HepG2 (cell line): ENCODE data around the gene SCAMP3. TPM values are rescaled to one million over a fixed set of nuclear protein-coding genes. Genes with fewer than 3 reads are reported as not detected.

Source experiments
- AGO1 ChIP-seq: fragments of 200-400 bp; formaldehyde crosslinking; IDR thresholded peaks from 2 replicates; pipeline ENCODE4 v1.6.1; 2017; ENCODE audit warnings: mild to moderate bottlenecking, low read depth, low read length, moderate library complexity; ENCODE audit not compliant: poor library complexity, severe bottlenecking
- BHLHE40 ChIP-seq: IDR thresholded peaks from 2 replicates; pipeline ENCODE4 v1.6.1; 2011; ENCODE audit warnings: low read length, improper control_type of control experiment
- HBP1 ChIP-seq: IDR thresholded peaks from 2 replicates; pipeline ENCODE4 v1.6.1; 2016; ENCODE audit warnings: low read depth, control low read depth
- HNF1B ChIP-seq: sonication (generic); formaldehyde crosslinking; IDR thresholded peaks from 2 replicates; pipeline ENCODE4 v1.5.1; 2020; ENCODE audit warnings: mild to moderate bottlenecking, moderate library complexity, missing genetic modification reagents
- HOXA3 ChIP-seq: sonication (generic); formaldehyde crosslinking; IDR thresholded peaks from 2 replicates; pipeline ENCODE4 v1.5.0; 2020; ENCODE audit warnings: missing genetic modification reagents
- KAT8 ChIP-seq: IDR thresholded peaks from 2 replicates; pipeline ENCODE4 v1.6.1; 2016; ENCODE audit warnings: missing genetic modification reagents, missing compliant biosample characterization
- KLF16 ChIP-seq, 2 experiments: sonication (generic) in 1 of 2; formaldehyde crosslinking in 1 of 2; IDR thresholded peaks; 2 replicates each; pipeline versions ENCODE4 v1.6.1 to v1.8.0; 2016 to 2023; ENCODE audit warnings: missing genetic modification reagents in 2 of 2, missing compliant biosample characterization in 1 of 2
- MBNL3 ChIP-seq: fragments of 250-450 bp; sonication (Bioruptor Pico); conservative IDR thresholded peaks from 2 replicates; pipeline ENCODE4 v1.8.0; 2022; ENCODE audit warnings: mild to moderate bottlenecking, inconsistent platforms
- NFE2L1 ChIP-seq: sonication (generic); formaldehyde crosslinking; IDR thresholded peaks from 2 replicates; pipeline ENCODE4 v1.4.0; 2020; ENCODE audit warnings: missing genetic modification reagents, mild to moderate bottlenecking, borderline replicate concordance
- POLR2AphosphoS2 ChIP-seq: IDR thresholded peaks from 2 replicates; pipeline ENCODE4 v1.6.1; 2011; ENCODE audit warnings: low read depth, low read length, improper control_type of control experiment
- RBAK ChIP-seq: sonication (generic); formaldehyde crosslinking; IDR thresholded peaks from 2 replicates; pipeline ENCODE4 v1.5.1; 2020; ENCODE audit warnings: mild to moderate bottlenecking, missing genetic modification reagents
- REL ChIP-seq: sonication (generic); formaldehyde crosslinking; conservative IDR thresholded peaks from 2 replicates; pipeline ENCODE4 v1.8.0; 2022; ENCODE audit warnings: mild to moderate bottlenecking, missing genetic modification reagents, moderate library complexity
- RFX3 ChIP-seq: IDR thresholded peaks from 2 replicates; pipeline ENCODE4 v1.6.1; 2016; ENCODE audit warnings: missing biosample characterization, missing genetic modification reagents
- SATB2 ChIP-seq: sonication (generic); formaldehyde crosslinking; IDR thresholded peaks from 2 replicates; pipeline ENCODE4 v1.5.0; 2020; ENCODE audit warnings: missing genetic modification reagents
- SP5 ChIP-seq: IDR thresholded peaks from 2 replicates; pipeline ENCODE4 v1.6.1; 2016; ENCODE audit warnings: low read depth, borderline replicate concordance
- TIGD3 ChIP-seq: sonication (generic); formaldehyde crosslinking; IDR thresholded peaks from 2 replicates; pipeline ENCODE4 v1.5.1; 2020; ENCODE audit warnings: mild to moderate bottlenecking, missing genetic modification reagents, borderline replicate concordance
- U2AF1 ChIP-seq: fragments of 200-400 bp; formaldehyde crosslinking; optimal IDR thresholded peaks from 2 replicates; pipeline ENCODE3; 2017; ENCODE audit warnings: mild to moderate bottlenecking, low read depth, low read length
- ZBTB37 ChIP-seq: sonication (generic); formaldehyde crosslinking; IDR thresholded peaks from 2 replicates; pipeline ENCODE4 v1.4.0; 2020; ENCODE audit warnings: mild to moderate bottlenecking, missing genetic modification reagents
- ZFP1 ChIP-seq: IDR thresholded peaks from 2 replicates; pipeline ENCODE4 v1.6.1; 2016
- ZNF232 ChIP-seq: sonication (generic); formaldehyde crosslinking; IDR thresholded peaks from 2 replicates; pipeline ENCODE4 v1.4.0; 2020; ENCODE audit warnings: missing genetic modification reagents, borderline replicate concordance
- ZNF350 ChIP-seq: sonication (generic); formaldehyde crosslinking; IDR thresholded peaks from 2 replicates; pipeline ENCODE4 v1.4.0; 2020; ENCODE audit warnings: mild to moderate bottlenecking, low read depth, missing genetic modification reagents, borderline replicate concordance
- ZNF430 ChIP-seq: sonication (generic); formaldehyde crosslinking; IDR thresholded peaks from 2 replicates; pipeline ENCODE4 v1.9.0; 2021; ENCODE audit warnings: mild to moderate bottlenecking, missing genetic modification reagents
- ZNF546 ChIP-seq: sonication (generic); formaldehyde crosslinking; conservative IDR thresholded peaks from 2 replicates; pipeline ENCODE4 v1.8.1; 2023; ENCODE audit warnings: mild to moderate bottlenecking, missing genetic modification reagents
- ZNF737 ChIP-seq: sonication (generic); formaldehyde crosslinking; IDR thresholded peaks from 2 replicates; pipeline ENCODE4 v1.5.0; 2020; ENCODE audit warnings: missing genetic modification reagents, mild to moderate bottlenecking, borderline replicate concordance
- ZNF788 ChIP-seq: sonication (generic); formaldehyde crosslinking; IDR thresholded peaks from 2 replicates; pipeline ENCODE4 v1.5.0; 2020; ENCODE audit warnings: mild to moderate bottlenecking, missing genetic modification reagents, borderline replicate concordance
- polyA plus RNA-seq, 8 experiments: library from polyadenylated mRNA; depleted of rRNA in 3 of 8; stranded (reverse) in 7 of 8; unstranded in 1 of 8; fragments of >200 nt; fragmentation: Illumina TruSeq in 4 of 8; extraction: Trizol in 4 of 8; gene quantifications; 2 replicates each; pipeline versions ENCODE4 v1.2.1 to v1.2.3, GENCODE V29; 2011 to 2016; ENCODE audit warnings: low read depth in 4 of 8, missing spikeins in 1 of 8, mixed read lengths in 1 of 8; ENCODE audit not compliant: insufficient read depth in 1 of 8
- total RNA-seq, 5 experiments: library from RNA; depleted of rRNA; stranded (reverse); fragments of >200 nt; fragmentation: Illumina TruSeq; extraction: Trizol; gene quantifications; 2 replicates each; pipeline ENCODE4 v1.2.3, GENCODE V29; 2016; ENCODE audit warnings: low read depth in 1 of 5

Gene SCAMP3
- total and polyA plus RNA-seq, 2 of the 13 experiments (the other 11 are each of a cell fraction or from before 2014, with no cell fraction given): 46.8 to 83.3 TPM

GRCh38 chr1:155226910-155227260, 35.3 kb downstream of the SCAMP3 start (continued):
- no peak for TF ChIP-seq HNF1B
- no peak for TF ChIP-seq ZFP1 (CRISPR knock-in tag)
- TF ChIP-seq ZNF546 (CRISPR knock-in tag): no peak; the same call in 1 of the 2 replicates
- TF ChIP-seq SATB2 (CRISPR knock-in tag): no peak
- TF ChIP-seq ZNF430 (CRISPR knock-in tag): 0 out of 2 replicates have a peak, but pooled peaks have one; percentile 16
- no peak for TF ChIP-seq RFX3 (CRISPR knock-in tag)
- TF ChIP-seq ZBTB37 (CRISPR knock-in tag): no peak
- no peak; the same call in 1 of the 2 replicates for TF ChIP-seq HOXA3 (CRISPR knock-in tag)
- TF ChIP-seq U2AF1: no peak
- TF ChIP-seq HBP1 (CRISPR knock-in tag): peak; percentile 46; the same call in 1 of the 2 replicates
- no peak for TF ChIP-seq NFE2L1 (CRISPR knock-in tag)
- TF ChIP-seq KAT8: no peak
- TF ChIP-seq POLR2AphosphoS2: no peak
- no peak for TF ChIP-seq BHLHE40
- no peak for TF ChIP-seq AGO1
- no peak for TF ChIP-seq REL (CRISPR knock-in tag)
- no peak for TF ChIP-seq ZNF737 (CRISPR knock-in tag)
- TF ChIP-seq KLF16 (CRISPR knock-in tag; IDR thresholded peaks at IDR 0.05): no peak
- TF ChIP-seq RBAK (CRISPR knock-in tag): no peak
- no peak for TF ChIP-seq TIGD3
- no peak for TF ChIP-seq SP5 (CRISPR knock-in tag)
- TF ChIP-seq ZNF350 (CRISPR knock-in tag): no peak; the same call in 1 of the 2 replicates
- no peak for TF ChIP-seq MBNL3 (CRISPR knock-in tag)
- no peak for TF ChIP-seq ZNF788 (CRISPR knock-in tag)
- no peak for TF ChIP-seq ZNF232
